AML-193 (cell line): ENCODE data around the gene SOD1.

Experiments
- DNase-seq, 2 experiments: peaks; one replicate each; lab custom pipeline; 2025; lab: John Stamatoyannopoulos, UW

Gene SOD1

GRCh38 chr21:31682620-31683019 is 23.1 kb downstream of the SOD1 start:
- DNase-seq, result no peak

GRCh38 chr21:31683029-31683428 is 23.5 kb downstream of the SOD1 start:
- DNase-seq, result no peak

- no peak for DNase-seq
These were observed 25.4 kb downstream of the SOD1 start for GRCh38 chr21:31684918-31685317.

- DNase-seq, result no peak
These were observed 26.9 kb downstream of the SOD1 start for GRCh38 chr21:31686272-31686915.

- no peak for DNase-seq
These were observed 27.6 kb downstream of the SOD1 start for GRCh38 chr21:31687108-31687507.

GRCh38 chr21:31688603-31689368 is 29.3 kb downstream of the SOD1 start:
- no peak for DNase-seq

GRCh38 chr21:31693222-31693621 is 33.7 kb downstream of the SOD1 start:
- DNase-seq, result no peak

GRCh38 chr21:31696424-31696823 is 36.9 kb downstream of the SOD1 start:
- DNase-seq, result no peak

GRCh38 chr21:31698461-31698860 is 39.0 kb downstream of the SOD1 start:
- no peak for DNase-seq

GRCh38 chr21:31700040-31700439 is 40.5 kb downstream of the SOD1 start:
- no peak for DNase-seq

- DNase-seq, result no peak
These were observed 47.1 kb downstream of the SOD1 start for GRCh38 chr21:31706562-31706961.

- DNase-seq, result no peak
These were observed 48.0 kb downstream of the SOD1 start for GRCh38 chr21:31707499-31707898.

GRCh38 chr21:31708541-31708940 is 49.0 kb downstream of the SOD1 start:
- no peak for DNase-seq

GRCh38 chr21:31710586-31710985 is 51.1 kb downstream of the SOD1 start:
- no peak for DNase-seq

GRCh38 chr21:31711326-31711725 is 51.8 kb downstream of the SOD1 start:
- no peak for DNase-seq

GRCh38 chr21:31711745-31712285 is 52.3 kb downstream of the SOD1 start:
- no peak for DNase-seq

GRCh38 chr21:31713115-31713514 is 53.6 kb downstream of the SOD1 start:
- DNase-seq, result no peak

- no peak for DNase-seq
These were observed 54.7 kb downstream of the SOD1 start for GRCh38 chr21:31713973-31714740.

- DNase-seq, result no peak
These were observed 55.4 kb downstream of the SOD1 start for GRCh38 chr21:31714741-31715365.

- no peak for DNase-seq
These were observed 56.6 kb downstream of the SOD1 start for GRCh38 chr21:31716106-31716505.
